GM18498 (cell line): ENCODE results near the gene SLC25A11.
"Not testable (repeated sequence)": the region's sequence is repeated elsewhere in the genome, so short reads cannot be mapped to it uniquely, and the experiment has no call there.

Experiments
- ATAC-seq: cut with Tn5 transposase; IDR thresholded peaks from one replicate; pipeline ENCODE4 v1.9.1; 2021; ENCODE audit warnings: mild to moderate bottlenecking, moderate library complexity; ENCODE audit not compliant: unreplicated experiment

SLC25A11 gene

DNA sequence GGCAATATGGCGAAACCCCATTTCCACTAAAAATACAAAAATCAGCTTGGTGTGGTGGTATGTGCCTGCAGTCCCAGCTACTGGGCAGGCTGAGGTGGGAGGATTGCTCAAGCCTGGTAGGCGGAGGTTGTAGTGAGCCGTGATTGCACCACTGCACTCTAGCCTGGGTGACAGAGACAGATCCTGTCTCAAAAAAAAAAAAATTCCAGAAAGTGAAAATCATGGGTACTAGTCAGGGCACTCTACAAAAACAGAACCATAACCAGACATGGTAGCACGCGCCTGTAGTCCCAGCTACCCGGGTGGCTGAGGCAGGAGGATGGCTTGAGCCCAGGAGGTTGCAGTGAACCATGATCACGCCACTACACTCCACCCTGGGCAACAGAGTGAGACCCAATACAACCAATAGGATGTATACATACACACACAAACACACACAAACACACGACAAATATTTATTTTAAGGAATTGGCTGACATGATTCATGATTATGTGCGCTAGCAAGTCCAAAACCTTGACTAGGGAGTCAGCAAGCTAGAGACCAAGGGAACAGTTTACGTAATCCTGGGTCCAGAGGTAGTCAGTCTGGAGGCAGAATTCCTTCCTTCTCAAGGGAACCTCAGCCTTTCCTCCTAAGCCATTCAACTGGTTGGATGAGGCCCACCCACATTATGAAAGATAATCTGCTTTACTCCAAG, 19.3 kb downstream of the SLC25A11 start:
- ATAC-seq, result no peak

DNA sequence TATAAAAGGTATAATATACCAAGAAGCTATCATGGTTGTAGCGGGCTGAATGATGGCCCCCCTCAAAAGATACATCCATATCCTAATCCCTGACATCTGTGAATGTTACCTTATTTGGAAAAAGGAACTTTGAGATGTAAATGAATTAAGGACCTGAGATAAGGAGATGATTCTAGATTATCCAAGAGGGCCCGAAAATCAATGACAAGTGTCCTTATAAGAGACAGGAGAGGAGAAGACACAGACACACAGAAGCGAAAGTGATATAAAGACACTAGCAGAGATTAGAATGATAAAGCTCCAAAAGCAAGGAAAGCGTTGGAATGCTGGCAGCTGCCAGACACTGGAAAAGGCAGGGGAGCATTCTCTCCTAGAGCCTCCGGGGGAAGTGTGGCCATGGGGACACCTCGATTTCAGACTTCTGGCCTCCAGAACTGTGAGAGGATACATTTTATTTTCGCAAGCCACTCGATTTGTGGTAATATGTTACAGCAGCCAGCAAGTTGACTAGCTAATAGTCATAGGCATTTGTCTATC, 20.3 kb downstream of the SLC25A11 start:
- ATAC-seq, result no peak

DNA sequence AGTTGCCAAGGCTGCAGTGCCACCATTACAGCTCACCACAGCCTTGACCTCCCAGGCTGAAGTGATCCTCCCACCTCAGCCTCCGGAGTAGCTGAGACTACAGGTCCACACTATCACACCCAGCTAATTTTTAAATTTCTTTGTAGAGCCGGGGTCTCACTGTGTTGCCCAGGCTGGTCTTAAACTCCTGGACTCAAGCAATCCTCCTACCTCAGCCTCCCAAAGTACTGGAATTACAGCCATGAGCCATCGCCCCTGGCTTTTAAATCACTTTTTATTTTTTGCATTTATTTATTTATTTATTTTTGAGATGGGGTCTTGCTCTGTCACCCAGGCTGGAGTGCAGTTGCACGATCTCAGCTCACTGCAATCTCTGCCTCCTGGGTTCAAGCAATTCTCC, 25.3 kb downstream of the SLC25A11 start:
- not testable (repeated sequence) for ATAC-seq

- no peak for ATAC-seq
Observed at GRCh38 chr17:4913994-4914393, 25.9 kb downstream of the SLC25A11 start.

- peak; percentile 62 for ATAC-seq
Observed at GRCh38 chr17:4908711-4909496, 30.9 kb downstream of the SLC25A11 start.

GRCh38 chr17:4908301-4908700, 31.5 kb downstream of the SLC25A11 start:
- no peak for ATAC-seq

- ATAC-seq, result not testable (repeated sequence)
Observed at GRCh38 chr17:4906642-4907041, 33.2 kb downstream of the SLC25A11 start.

GRCh38 chr17:4903051-4903818, 36.6 kb downstream of the SLC25A11 start, which contains the start of gene CHRNE:
TSS of gene CHRNE (minus strand) at chr17:4903098. CDS start at chr17:4903063, 35 bp downstream.
- no peak for ATAC-seq

DNA sequence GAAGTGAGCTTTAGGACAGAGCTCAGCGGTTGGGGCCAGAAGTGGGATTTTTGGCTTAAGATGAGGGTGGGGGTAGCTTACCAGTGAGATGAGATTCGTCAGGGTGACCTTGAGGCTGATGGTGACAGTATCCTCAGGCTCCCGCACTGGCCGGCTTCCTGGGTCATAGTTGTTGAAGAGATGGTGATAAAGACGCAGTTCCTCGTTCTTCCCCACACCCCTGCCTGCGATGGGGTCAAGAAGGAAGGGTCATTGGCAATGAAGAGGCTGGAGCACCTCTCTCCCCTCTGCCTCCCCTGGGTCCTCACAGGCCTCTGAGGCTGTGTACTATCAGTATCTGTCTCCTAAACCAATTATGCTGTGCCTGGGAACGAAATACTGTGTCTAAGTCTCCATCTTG, 37.3 kb downstream of the SLC25A11 start:
- ATAC-seq, result no peak

DNA sequence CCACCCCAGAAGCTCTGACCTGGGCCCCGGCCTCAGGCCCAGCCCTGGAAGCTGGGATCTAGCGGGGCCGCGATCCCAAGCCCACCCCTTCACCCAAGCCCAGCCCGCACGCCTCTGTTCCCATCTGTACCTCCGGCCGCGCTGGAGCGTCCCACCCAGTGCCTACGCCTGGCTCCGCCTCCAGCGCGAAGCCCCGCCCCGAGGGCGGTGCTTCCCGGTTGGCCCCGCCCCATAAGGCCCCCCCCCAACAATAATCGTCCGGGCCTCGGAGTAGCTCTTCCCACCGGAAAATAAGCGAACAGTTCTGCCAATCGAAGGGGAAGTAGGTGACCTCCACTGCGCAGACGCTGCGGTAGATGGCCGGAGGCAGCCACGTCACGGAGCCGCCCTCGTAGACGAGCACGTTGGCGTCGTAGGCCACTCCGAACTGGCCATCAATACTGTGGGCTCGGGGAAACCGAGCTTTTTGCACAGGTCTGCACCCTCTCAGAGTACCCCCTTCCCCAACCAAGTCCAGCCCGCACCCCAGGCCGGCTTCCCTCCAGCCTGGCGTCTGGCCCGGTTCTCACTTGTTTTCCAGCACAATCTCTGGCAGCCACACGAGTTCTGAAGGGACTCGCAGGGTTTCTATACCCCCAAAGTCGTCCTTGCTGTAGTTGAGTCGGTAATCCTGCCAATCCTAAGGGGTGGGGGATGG, 38.0 kb downstream of the SLC25A11 start:
- no peak for ATAC-seq

- ATAC-seq, result no peak
Observed at GRCh38 chr17:4901108-4901647, 38.7 kb downstream of the SLC25A11 start.

GRCh38 chr17:4900231-4901107, 39.4 kb downstream of the SLC25A11 start:
- no peak for ATAC-seq

DNA sequence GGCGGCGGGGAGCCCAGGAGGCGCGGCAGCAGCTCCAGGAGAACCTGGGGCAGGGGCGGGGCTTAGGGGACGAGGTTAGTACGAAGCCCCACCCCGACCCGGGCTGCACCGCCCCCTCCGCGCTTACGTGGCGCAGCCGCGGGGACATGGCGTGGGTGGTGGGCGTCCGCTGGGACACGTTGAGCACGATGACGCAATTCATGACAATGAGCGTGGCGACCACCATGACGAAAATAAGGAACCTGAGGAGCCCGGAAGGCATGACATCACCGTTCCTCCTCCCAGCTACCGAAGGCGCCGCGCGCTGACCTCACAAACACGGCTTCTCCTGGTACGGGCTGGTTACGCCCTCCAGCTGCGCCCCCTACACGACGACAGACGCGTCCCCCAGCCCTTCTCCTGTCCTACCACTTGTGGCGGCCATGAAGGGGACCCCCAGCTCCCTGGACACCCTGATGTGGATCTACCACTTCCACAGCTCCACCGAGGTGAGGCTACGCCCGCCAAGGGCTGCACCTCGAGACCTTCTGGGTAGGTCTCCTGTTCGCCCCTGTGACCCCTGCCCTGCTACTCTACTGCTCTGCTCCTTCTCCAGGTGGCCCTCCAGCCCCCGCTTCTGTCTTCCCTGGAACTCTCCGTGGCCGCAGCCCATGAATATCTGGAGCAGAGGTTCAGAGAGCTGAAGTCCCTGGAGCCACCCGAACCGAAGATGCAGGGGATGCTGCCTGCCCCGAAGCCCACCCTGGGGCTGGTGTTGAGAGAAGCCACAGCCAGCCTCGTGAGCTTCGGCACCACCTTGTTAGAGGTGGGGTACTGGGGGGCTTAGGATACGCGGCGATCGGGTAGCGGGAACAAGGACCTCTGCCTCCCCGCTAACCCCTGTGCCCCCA, 40.3 kb downstream of the SLC25A11 start, which contains the start of gene C17orf107:
Gene C17orf107 (plus strand): TSS at position 196 of the 890 bp plus-strand sequence. CDS start 227 bp downstream, at position 423.
- ATAC-seq, result peak; percentile 58

DNA sequence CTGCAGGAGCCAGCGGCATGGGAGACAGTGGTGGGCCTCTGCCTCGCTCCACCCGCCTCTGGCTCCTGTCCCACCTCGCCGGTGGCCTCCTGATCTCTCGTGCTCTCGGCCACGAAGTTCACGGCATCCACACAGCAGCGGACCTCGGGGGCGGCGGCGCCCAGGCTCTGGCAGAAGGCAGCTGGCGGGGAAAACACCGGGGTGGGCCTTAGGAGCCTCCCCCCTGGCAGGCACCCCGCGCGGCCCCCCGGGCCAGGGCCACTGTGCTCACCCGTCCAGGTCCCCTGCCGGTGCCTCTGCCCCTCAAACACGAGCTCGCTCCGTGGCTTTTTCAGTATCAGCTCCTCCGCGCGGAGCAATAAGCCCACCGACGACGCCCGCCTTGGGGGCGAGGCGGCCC, 40.9 kb downstream of the SLC25A11 start:
- ATAC-seq, result peak; percentile 5

GRCh38 chr17:4898351-4898750, 41.5 kb downstream of the SLC25A11 start:
- ATAC-seq, result no peak

GRCh38 chr17:4897785-4898184, 42.1 kb downstream of the SLC25A11 start:
- no peak for ATAC-seq

DNA sequence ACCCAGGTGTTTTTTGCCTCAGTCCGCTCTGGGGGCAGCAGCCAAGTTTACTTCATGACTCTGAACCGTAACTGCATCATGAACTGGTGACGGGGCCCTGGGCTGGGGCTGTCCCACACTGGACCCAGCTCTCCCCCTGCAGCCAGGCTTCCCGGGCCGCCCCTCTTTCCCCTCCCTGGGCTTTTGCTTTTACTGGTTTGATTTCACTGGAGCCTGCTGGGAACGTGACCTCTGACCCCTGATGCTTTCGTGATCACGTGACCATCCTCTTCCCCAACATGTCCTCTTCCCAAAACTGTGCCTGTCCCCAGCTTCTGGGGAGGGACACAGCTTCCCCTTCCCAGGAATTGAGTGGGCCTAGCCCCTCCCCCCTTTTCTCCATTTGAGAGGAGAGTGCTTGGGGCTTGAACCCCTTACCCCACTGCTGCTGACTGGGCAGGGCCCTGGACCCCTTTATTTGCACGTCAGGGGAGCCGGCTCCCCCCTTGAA, 42.6 kb downstream of the SLC25A11 start:
- no peak for ATAC-seq
